HEK293 (cell line): Measurements from ENCODE around the gene TRUB1.

ENCODE experiments used
- CTCF ChIA-PET: fragments of 350-600 bp; formaldehyde crosslinking; extraction: SDS; loops from one replicate; lab custom pipeline; 2021; ENCODE audit warnings: antibody characterized with exemption; lab: Yijun Ruan, JAX
- POLR2A ChIA-PET: fragments of 300-600 bp; formaldehyde crosslinking; extraction: SDS; loops from one replicate; lab custom pipeline; 2020; ENCODE audit warnings: antibody characterized with exemption, inconsistent platforms; lab: Yijun Ruan, JAX
- H3K27ac ChIP-seq: fragments of 200-500 bp; sonication (Bioruptor generic); 2 replicates; pipeline ENCODE4 v1.5.1; 2014; ENCODE audit warnings: low read depth, low read length, control low read depth, inconsistent platforms; ENCODE audit errors: extremely low read depth
- H3K36me3 ChIP-seq, 2 experiments: fragments of 200-500 bp in 1 of 2; sonication (Bioruptor generic) in 1 of 2; 1 replicate in 1 of 2; 2 replicates in 1 of 2; pipeline ENCODE4 v1.5.1; 2014 to 2017; ENCODE audit warnings: inconsistent platforms in 2 of 2, low read length in 2 of 2; ENCODE audit not compliant: control insufficient read depth in 2 of 2, insufficient read depth in 1 of 2
- H3K4me1 ChIP-seq: fragments of 200-500 bp; sonication (Bioruptor generic); 2 replicates; pipeline ENCODE4 v1.5.1; 2014; ENCODE audit warnings: mild to moderate bottlenecking, low read length, inconsistent platforms; ENCODE audit not compliant: control insufficient read depth, insufficient read depth
- H3K4me3 ChIP-seq: 2 replicates; pipeline ENCODE4 v1.5.1; 2011; ENCODE audit warnings: low read depth, mild to moderate bottlenecking, control low read depth, low read length, moderate library complexity
- H3K9me3 ChIP-seq: fragments of 200-500 bp; sonication (Bioruptor generic); 2 replicates; pipeline ENCODE4 v1.5.1; 2014; ENCODE audit warnings: low read depth, low read length, inconsistent platforms; ENCODE audit not compliant: control insufficient read depth, insufficient read depth
- HOXC10 ChIP-seq: sonication (generic); formaldehyde crosslinking; IDR thresholded peaks from 2 replicates; pipeline ENCODE4 v1.8.1; 2023; ENCODE audit warnings: mild to moderate bottlenecking, missing genetic modification reagents
- KLF1 ChIP-seq: fragments of 450-650 bp; formaldehyde crosslinking; IDR thresholded peaks from 2 replicates; pipeline ENCODE4 v1.5.1; 2016; ENCODE audit warnings: missing biosample characterization, missing genetic modification characterization
- KLF17 ChIP-seq: fragments of 450-650 bp; formaldehyde crosslinking; IDR thresholded peaks from 2 replicates; pipeline ENCODE4 v1.5.1; 2016; ENCODE audit warnings: missing biosample characterization, missing genetic modification characterization
- OSR2 ChIP-seq: fragments of 450-650 bp; formaldehyde crosslinking; IDR thresholded peaks from 2 replicates; pipeline ENCODE4 v1.5.1; 2016; ENCODE audit warnings: missing biosample characterization, missing genetic modification characterization
- PATZ1 ChIP-seq: fragments of 450-650 bp; formaldehyde crosslinking; IDR thresholded peaks from 2 replicates; pipeline ENCODE4 v1.5.1; 2016; ENCODE audit warnings: missing biosample characterization, missing genetic modification characterization
- SCRT1 ChIP-seq: fragments of 450-650 bp; formaldehyde crosslinking; IDR thresholded peaks from 2 replicates; pipeline ENCODE4 v1.5.1; 2016; ENCODE audit warnings: missing biosample characterization, missing genetic modification characterization, borderline replicate concordance
- ZEB2 ChIP-seq: fragments of 450-650 bp; formaldehyde crosslinking; IDR thresholded peaks from 2 replicates; pipeline ENCODE4 v1.5.1; 2016; ENCODE audit warnings: missing biosample characterization, missing genetic modification characterization
- ZFP3 ChIP-seq: fragments of 450-650 bp; formaldehyde crosslinking; IDR thresholded peaks from 2 replicates; pipeline ENCODE4 v1.5.1; 2016; ENCODE audit warnings: low read depth, missing biosample characterization, missing genetic modification characterization
- ZIC2 ChIP-seq: fragments of 450-650 bp; formaldehyde crosslinking; IDR thresholded peaks from 2 replicates; pipeline ENCODE4 v1.5.1; 2016; ENCODE audit warnings: missing biosample characterization, missing genetic modification characterization
- ZNF132 ChIP-seq: fragments of 450-650 bp; formaldehyde crosslinking; IDR thresholded peaks from 2 replicates; pipeline ENCODE4 v1.5.1; 2017; ENCODE audit warnings: missing biosample characterization, missing genetic modification characterization, borderline replicate concordance
- ZNF140 ChIP-seq: fragments of 450-650 bp; formaldehyde crosslinking; IDR thresholded peaks from 2 replicates; pipeline ENCODE4 v1.5.1; 2016; ENCODE audit warnings: missing biosample characterization, missing genetic modification characterization
- ZNF16 ChIP-seq: fragments of 450-650 bp; formaldehyde crosslinking; IDR thresholded peaks from 2 replicates; pipeline ENCODE4 v1.5.1; 2016; ENCODE audit warnings: low read depth, missing biosample characterization, missing genetic modification characterization
- ZNF175 ChIP-seq: fragments of 450-650 bp; formaldehyde crosslinking; IDR thresholded peaks from 2 replicates; pipeline ENCODE4 v1.5.1; 2016; ENCODE audit warnings: missing biosample characterization, missing genetic modification characterization
- ZNF24 ChIP-seq: fragments of 450-650 bp; formaldehyde crosslinking; IDR thresholded peaks from 2 replicates; pipeline ENCODE4 v1.5.1; 2016; ENCODE audit warnings: missing biosample characterization, missing genetic modification characterization
- ZNF350 ChIP-seq: fragments of 450-650 bp; formaldehyde crosslinking; IDR thresholded peaks from 2 replicates; pipeline ENCODE4 v1.5.0; 2017; ENCODE audit warnings: missing biosample characterization, mild to moderate bottlenecking, missing genetic modification characterization
- ZNF514 ChIP-seq: fragments of 450-650 bp; formaldehyde crosslinking; IDR thresholded peaks from 2 replicates; pipeline ENCODE4 v1.5.1; 2016; ENCODE audit warnings: missing biosample characterization, missing genetic modification characterization
- ZNF548 ChIP-seq: fragments of 450-650 bp; formaldehyde crosslinking; IDR thresholded peaks from 2 replicates; pipeline ENCODE4 v1.5.1; 2016; ENCODE audit warnings: missing biosample characterization, missing genetic modification characterization
- ZNF629 ChIP-seq: fragments of 450-650 bp; formaldehyde crosslinking; IDR thresholded peaks from 2 replicates; pipeline ENCODE4 v1.5.1; 2017; ENCODE audit warnings: missing biosample characterization, missing genetic modification characterization
- TF ChIP-seq, protein P1 (sequence below): fragments of 450-650 bp; formaldehyde crosslinking; IDR thresholded peaks from 2 replicates; pipeline ENCODE4 v1.5.1; 2016; ENCODE audit warnings: missing biosample characterization, missing genetic modification characterization
- TF ChIP-seq, protein P2 (sequence below): fragments of 450-650 bp; formaldehyde crosslinking; IDR thresholded peaks from 2 replicates; pipeline ENCODE4 v1.5.1; 2016; ENCODE audit warnings: missing biosample characterization, missing genetic modification characterization

TRUB1 gene

DNA sequence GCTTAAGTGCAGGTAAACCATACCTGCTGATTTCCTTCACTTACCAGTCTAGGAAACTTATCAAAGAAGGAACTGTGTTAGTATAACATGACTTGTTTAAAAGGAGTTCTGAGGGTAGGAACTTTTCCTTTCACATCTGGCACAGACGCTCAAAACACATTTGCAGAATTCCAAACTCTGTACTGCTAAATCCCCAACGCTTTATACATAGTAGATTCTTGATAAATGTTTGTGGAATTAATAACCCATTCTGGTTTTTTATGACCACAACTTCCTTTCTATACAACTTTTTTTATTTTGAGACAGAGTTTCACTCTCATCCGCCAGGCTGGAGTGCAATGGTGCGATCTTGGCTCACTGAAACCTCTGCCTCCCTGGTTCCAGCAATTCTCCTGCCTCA lies 7.7 kb upstream of the TRUB1 start:
- Histone ChIP-seq H3K9me3 (no peaks in the 10 kb centered on the region), H3K4me1 (peaks cover 6% of the 10 kb centered on the region), H3K27ac (no peak overlapping the region), H3K4me3 (no peak overlapping the region), H3K36me3 (no peaks in the 10 kb centered on the region)
- TF ChIP-seq ZNF629 (tag by site-specific recombination) (no peak), ZNF548 (no peak), PATZ1 (tag by site-specific recombination) (no peak), ZFP3 (no peak)
- ChIA-PET CTCF (no interaction called here), POLR2A (no interaction called here)

DNA sequence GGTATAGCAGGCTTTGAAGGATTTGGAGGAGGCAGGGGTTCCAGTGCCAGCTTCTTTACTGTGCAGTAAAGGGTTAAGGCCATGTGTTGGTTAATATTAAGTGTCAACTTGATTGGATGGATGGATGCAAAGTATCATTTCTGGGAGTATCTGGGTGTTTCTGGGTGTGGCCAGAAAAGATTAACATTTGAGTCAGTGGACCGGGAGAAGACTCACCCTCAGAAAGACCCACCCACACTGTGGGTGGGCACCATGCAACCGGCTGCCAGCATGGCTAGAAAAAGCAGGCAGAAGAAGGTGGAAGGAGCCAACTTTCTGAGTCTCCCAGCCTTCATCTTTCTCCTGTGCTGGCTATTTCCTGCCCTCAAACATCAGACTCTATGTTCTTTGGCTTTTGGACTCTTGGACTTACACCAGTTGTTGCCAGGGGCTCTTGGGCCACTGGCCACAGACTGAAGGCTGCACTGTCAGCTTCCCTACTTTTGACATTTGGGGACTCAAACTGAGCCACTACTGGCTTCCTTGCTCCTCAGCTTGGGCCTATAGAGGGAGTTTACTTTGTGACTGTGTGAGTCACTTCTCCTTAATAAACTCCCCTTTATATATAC lies 6.8 kb upstream of the TRUB1 start:
- Histone ChIP-seq H3K4me3 (no peak overlapping the region), H3K4me1 (peaks cover 1% of the 10 kb centered on the region; the same call in 1 of the 2 replicates), H3K27ac (no peak overlapping the region), H3K36me3 (no peaks in the 10 kb centered on the region), H3K9me3 (no peaks in the 10 kb centered on the region)
- ChIA-PET CTCF (interaction anchor here (2.0 kb wide), 1 partner anchor 52 kb away, joined by 9 read pairs; no protein-coding TSS in a partner anchor), POLR2A (no interaction called here)
- TF ChIP-seq KLF1 (0 out of 2 replicates have a peak, but pooled peaks have one; percentile 12), HOXC10 (CRISPR knock-in tag) (no peak)

DNA sequence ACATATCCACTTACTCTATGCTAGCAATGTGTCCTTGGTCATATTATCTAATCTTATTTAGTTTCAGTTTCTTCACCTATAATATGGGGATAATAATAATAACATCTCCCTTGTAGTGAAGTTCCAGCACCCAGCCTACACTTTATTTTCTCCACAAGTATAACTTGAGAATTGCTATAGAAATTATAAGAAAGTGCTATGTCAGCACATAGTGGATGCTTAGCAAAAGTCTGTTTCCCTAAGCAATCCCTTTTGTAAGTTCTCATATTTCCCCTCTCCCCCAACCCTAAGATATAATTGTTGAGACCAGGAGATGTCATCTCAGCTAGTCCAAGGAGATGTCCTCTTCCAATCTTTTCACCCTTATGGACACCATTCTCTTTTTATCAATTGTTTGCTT lies 5.8 kb upstream of the TRUB1 start:
- no peaks in the 10 kb centered on the region for H3K36me3 ChIP-seq
- H3K27ac ChIP-seq = no peak overlapping the region
- no peak overlapping the region for H3K4me3 ChIP-seq
- ChIA-PET POLR2A (no interaction called here), CTCF (interaction anchor here (2.0 kb wide), 1 partner anchor 53 kb away, joined by 9 read pairs; no protein-coding TSS in a partner anchor)
- no peaks in the 10 kb centered on the region for H3K4me1 ChIP-seq
- TF ChIP-seq OSR2 = no peak
- H3K9me3 ChIP-seq = no peaks in the 10 kb centered on the region

- no peak for TF ChIP-seq ZNF24 (tag by site-specific recombination)
- TF ChIP-seq, protein P1, sequence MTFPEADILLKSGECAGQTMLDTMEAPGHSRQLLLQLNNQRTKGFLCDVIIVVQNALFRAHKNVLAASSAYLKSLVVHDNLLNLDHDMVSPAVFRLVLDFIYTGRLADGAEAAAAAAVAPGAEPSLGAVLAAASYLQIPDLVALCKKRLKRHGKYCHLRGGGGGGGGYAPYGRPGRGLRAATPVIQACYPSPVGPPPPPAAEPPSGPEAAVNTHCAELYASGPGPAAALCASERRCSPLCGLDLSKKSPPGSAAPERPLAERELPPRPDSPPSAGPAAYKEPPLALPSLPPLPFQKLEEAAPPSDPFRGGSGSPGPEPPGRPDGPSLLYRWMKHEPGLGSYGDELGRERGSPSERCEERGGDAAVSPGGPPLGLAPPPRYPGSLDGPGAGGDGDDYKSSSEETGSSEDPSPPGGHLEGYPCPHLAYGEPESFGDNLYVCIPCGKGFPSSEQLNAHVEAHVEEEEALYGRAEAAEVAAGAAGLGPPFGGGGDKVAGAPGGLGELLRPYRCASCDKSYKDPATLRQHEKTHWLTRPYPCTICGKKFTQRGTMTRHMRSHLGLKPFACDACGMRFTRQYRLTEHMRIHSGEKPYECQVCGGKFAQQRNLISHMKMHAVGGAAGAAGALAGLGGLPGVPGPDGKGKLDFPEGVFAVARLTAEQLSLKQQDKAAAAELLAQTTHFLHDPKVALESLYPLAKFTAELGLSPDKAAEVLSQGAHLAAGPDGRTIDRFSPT = no peak
- no peak for TF ChIP-seq ZNF132 (tag by site-specific recombination)
- TF ChIP-seq SCRT1 (tag by site-specific recombination) = no peak
- TF ChIP-seq ZNF16 = no peak
- TF ChIP-seq ZNF140 = no peak
- TF ChIP-seq ZNF175 = no peak
- TF ChIP-seq, protein P2, sequence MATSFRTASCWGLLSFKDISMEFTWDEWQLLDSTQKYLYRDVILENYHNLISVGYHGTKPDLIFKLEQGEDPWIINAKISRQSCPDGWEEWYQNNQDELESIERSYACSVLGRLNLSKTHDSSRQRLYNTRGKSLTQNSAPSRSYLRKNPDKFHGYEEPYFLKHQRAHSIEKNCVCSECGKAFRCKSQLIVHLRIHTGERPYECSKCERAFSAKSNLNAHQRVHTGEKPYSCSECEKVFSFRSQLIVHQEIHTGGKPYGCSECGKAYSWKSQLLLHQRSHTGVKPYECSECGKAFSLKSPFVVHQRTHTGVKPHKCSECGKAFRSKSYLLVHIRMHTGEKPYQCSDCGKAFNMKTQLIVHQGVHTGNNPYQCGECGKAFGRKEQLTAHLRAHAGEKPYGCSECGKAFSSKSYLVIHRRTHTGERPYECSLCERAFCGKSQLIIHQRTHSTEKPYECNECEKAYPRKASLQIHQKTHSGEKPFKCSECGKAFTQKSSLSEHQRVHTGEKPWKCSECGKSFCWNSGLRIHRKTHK (tag by site-specific recombination) = no peak
- no peak for TF ChIP-seq KLF17 (tag by site-specific recombination)
- no peak for TF ChIP-seq ZNF350 (tag by site-specific recombination)
- TF ChIP-seq ZIC2 (tag by site-specific recombination) = no peak
- no peak for TF ChIP-seq ZNF514 (tag by site-specific recombination)
- TF ChIP-seq ZEB2 (tag by site-specific recombination) = no peak
- CTCF ChIA-PET = interaction anchor here (0.5 to 2.0 kb wide), 3 partner anchors 39 to 209 kb away, joined by 3 to 9 read pairs (median 3); no protein-coding TSS in a partner anchor
- Histone ChIP-seq H3K4me1 (no peaks in the 10 kb centered on the region), H3K36me3 (no peaks in the 10 kb centered on the region), H3K4me3 (no peak overlapping the region), H3K9me3 (no peaks in the 10 kb centered on the region), H3K27ac (no peak overlapping the region)
- POLR2A ChIA-PET = no interaction called here
Observed at GRCh38 chr10:114932945-114933344, 5.0 kb upstream of the TRUB1 start.
